CD4-positive, CD25-positive, alpha-beta regulatory T cell (primary cell): ENCODE measurements around the gene MAPK9. TPM values are rescaled to one million over a fixed set of nuclear protein-coding genes. Genes with fewer than 3 reads are reported as not detected.

Source experiments
- ATAC-seq, 2 donors: fragments of 150-1000 bp; cut with Tn5 transposase; one replicate each; pipeline ENCODE4 v1.10.0; 2021; ENCODE audit warnings: low read depth in 2 of 2, moderate number of reproducible peaks in 2 of 2, moderate library complexity in 1 of 2
- DNase-seq, 3 donors: peaks; one replicate each; pipeline versions ENCODE4 v3.0.0 to v3.0.0-alpha.2; 2012 to 2022; ENCODE audit warnings: mixed read lengths in 1 of 3
- H3K27ac ChIP-seq: one replicate; pipeline ENCODE4 v1.7.0; 2013; ENCODE audit warnings: mild to moderate bottlenecking, low read length; ENCODE audit not compliant: insufficient read depth, poor library complexity, severe bottlenecking
- H3K27me3 ChIP-seq: one replicate; pipeline ENCODE4 v1.7.0; 2013; ENCODE audit warnings: low read length; ENCODE audit not compliant: control insufficient read depth, insufficient read depth
- H3K36me3 ChIP-seq: one replicate; pipeline ENCODE4 v1.7.0; 2013; ENCODE audit warnings: mild to moderate bottlenecking, low read length, moderate library complexity; ENCODE audit not compliant: control insufficient read depth, insufficient read depth
- H3K4me1 ChIP-seq: 2 replicates; pipeline ENCODE4 v1.7.0; 2013; ENCODE audit warnings: mild to moderate bottlenecking, low read length; ENCODE audit not compliant: insufficient read depth, control insufficient read depth, poor library complexity, severe bottlenecking
- H3K4me3 ChIP-seq: one replicate; pipeline ENCODE4 v1.7.0; 2013; ENCODE audit warnings: low read depth, mild to moderate bottlenecking, low read length, moderate library complexity
- H3K9me3 ChIP-seq, 2 experiments: 1 replicate in 1 of 2; 2 replicates in 1 of 2; pipeline ENCODE4 v1.7.0; 2013; ENCODE audit warnings: low read length in 2 of 2, mild to moderate bottlenecking in 1 of 2, moderate library complexity in 1 of 2; ENCODE audit not compliant: control insufficient read depth in 2 of 2
- H3K27ac Mint-ChIP-seq, 3 donors: one replicate each; pipeline ENCODE4 v1.8.0; 2020 to 2022; ENCODE audit warnings: mild to moderate bottlenecking in 3 of 3, mixed read lengths in 3 of 3, moderate library complexity in 2 of 3
- H3K27me3 Mint-ChIP-seq: one replicate; pipeline ENCODE4 v1.8.0; 2022; ENCODE audit warnings: mild to moderate bottlenecking, mixed read lengths
- H3K36me3 Mint-ChIP-seq: one replicate; pipeline ENCODE4 v1.8.0; 2020; ENCODE audit warnings: mixed read lengths
- H3K4me1 Mint-ChIP-seq, 4 donors: one replicate each; pipeline ENCODE4 v1.8.0; 2020 to 2022; ENCODE audit warnings: mixed read lengths in 4 of 4, mild to moderate bottlenecking in 1 of 4
- H3K4me3 Mint-ChIP-seq, 4 donors: one replicate each; pipeline ENCODE4 v1.8.0; 2020 to 2022; ENCODE audit warnings: mild to moderate bottlenecking in 4 of 4, mixed read lengths in 4 of 4, moderate library complexity in 3 of 4
- H3K9me3 Mint-ChIP-seq, 7 donors: one replicate each; pipeline ENCODE4 v1.8.0; 2020 to 2022; ENCODE audit warnings: mixed read lengths in 7 of 7, mild to moderate bottlenecking in 3 of 7, moderate library complexity in 2 of 7
- polyA plus RNA-seq, 4 donors: library from polyadenylated mRNA; unstranded; fragments of 300-500 nt; fragmentation: Illumina TruSeq; gene quantifications; one replicate each; pipeline ENCODE4 v1.2.3, GENCODE V29; 2021
- total RNA-seq: library from RNA; stranded (reverse); gene quantifications from one replicate; pipeline ENCODE4 v1.2.3, GENCODE V29; 2022

The MAPK9 gene
- total and polyA plus RNA-seq, 5 donors from 2014 or later, result 18.5 to 35.4 (median 23.1) TPM

DNA sequence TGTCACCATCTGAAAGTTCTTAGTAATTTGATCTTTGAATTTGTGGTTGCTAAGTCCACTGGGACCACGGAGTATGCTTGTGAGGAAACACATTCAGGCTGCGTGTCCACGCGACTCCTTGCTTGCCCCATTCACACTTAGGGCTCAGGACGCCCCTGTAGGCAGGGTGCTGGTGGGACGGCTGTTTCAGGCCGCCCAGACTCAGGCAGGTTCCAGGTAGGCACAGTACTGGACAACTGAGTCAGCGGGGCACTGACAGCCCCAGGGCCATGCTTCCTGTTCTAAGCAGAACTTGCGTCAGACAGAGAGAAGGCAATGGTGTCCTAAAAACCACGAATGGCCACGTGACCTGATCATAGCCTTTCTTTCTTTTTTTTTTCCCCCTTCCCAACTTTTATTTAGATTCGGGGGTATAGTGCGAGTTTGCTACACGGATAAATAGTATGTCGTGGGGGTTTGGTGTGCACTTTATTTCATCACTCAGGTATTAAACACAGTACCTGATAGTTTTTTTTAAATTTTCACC lies 75.2 kb downstream of the MAPK9 start:
- peaks cover 18 to 54% of the 10 kb centered on the region in 2 experiments for H3K9me3 ChIP-seq
- no peaks in the 10 kb centered on the region for H3K4me1 Mint-ChIP-seq
- peaks cover 4% of the 10 kb centered on the region for H3K27me3 Mint-ChIP-seq
- no peaks in the 10 kb centered on the region for H3K27me3 ChIP-seq
- no peak overlapping the region for H3K4me3 Mint-ChIP-seq
- H3K36me3 ChIP-seq, result no peaks in the 10 kb centered on the region
- no peaks in the 10 kb centered on the region for H3K4me1 ChIP-seq
- H3K27ac Mint-ChIP-seq, result no peak overlapping the region
- H3K9me3 Mint-ChIP-seq, result peaks cover 0 to 47% (median 13%) of the 10 kb centered on the region in 7 donors
- no peak overlapping the region for H3K27ac ChIP-seq
- H3K36me3 Mint-ChIP-seq, result no peaks in the 10 kb centered on the region
- no peak for DNase-seq
- H3K4me3 ChIP-seq, result no peak overlapping the region
- ATAC-seq, result no peak

- H3K9me3 Mint-ChIP-seq, result peaks cover 0 to 45% (median 13%) of the 10 kb centered on the region in 7 donors
Observed at GRCh38 chr5:180215783-180216630, 75.9 kb downstream of the MAPK9 start.

DNA sequence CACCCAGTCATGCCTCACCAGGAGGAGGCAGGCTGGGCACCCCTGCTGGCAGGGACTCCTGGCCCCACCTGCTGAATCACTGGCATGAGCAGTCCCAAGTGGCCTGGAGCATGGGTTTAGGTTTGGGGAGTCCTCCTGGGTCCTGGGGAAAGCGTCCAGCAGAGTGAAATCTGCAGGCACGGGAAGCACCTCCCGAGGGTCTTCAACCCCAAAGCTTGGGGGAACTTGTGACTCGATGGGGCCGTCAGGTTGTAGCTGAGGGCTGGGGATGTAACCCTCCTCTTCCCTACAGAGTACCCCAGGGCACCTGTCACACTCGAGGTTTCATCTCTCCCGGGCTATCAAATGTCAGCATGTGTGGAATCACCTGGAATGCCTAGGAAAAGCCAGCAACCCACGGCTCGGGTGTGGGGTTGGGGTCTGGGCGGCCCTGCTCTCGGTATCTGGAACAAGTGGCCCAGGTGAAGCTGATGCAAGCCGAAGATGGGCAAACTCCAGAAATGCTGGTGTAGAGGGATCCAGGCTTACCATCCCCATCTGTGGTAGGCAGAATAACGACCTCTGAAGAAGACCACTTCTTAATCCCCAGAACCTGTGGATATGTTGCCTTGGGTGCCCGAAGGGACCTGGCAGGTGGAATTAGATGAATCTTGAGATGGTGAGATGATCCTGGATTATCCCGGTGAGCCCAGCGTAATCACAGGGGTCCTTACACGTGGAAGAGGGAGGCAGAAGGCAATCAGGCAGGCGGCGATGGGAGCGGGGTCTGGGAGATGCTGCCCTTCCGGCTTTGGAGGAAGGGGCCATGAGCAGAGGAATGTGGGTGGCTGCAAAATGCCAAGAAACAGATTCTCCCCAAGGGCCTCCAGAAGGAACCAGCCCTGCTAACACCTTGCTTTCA lies 76.8 kb downstream of the MAPK9 start:
- H3K4me3 ChIP-seq, result no peak overlapping the region
- Mint-ChIP-seq H3K27me3 (peaks cover 6% of the 10 kb centered on the region), H3K36me3 (no peaks in the 10 kb centered on the region), H3K4me1 (no peaks in the 10 kb centered on the region), H3K27ac (no peak overlapping the region), H3K4me3 (no peak overlapping the region), H3K9me3 (peaks cover 0 to 39% (median 8%) of the 10 kb centered on the region in 7 donors)
- H3K27me3 ChIP-seq, result no peaks in the 10 kb centered on the region
- peaks cover 14 to 38% of the 10 kb centered on the region in 2 experiments for H3K9me3 ChIP-seq
- no peak overlapping the region for H3K27ac ChIP-seq
- no peaks in the 10 kb centered on the region for H3K4me1 ChIP-seq
- no peak for ATAC-seq
- H3K36me3 ChIP-seq, result no peaks in the 10 kb centered on the region
- no peak for DNase-seq

More at GRCh38 chr5:180215783-180216630, 75.9 kb downstream of the MAPK9 start:
- H3K36me3 ChIP-seq, result no peaks in the 10 kb centered on the region
- H3K36me3 Mint-ChIP-seq, result no peaks in the 10 kb centered on the region
- no peak for ATAC-seq
- peaks cover 4% of the 10 kb centered on the region for H3K27me3 Mint-ChIP-seq
- no peak overlapping the region for H3K27ac Mint-ChIP-seq
- H3K4me3 Mint-ChIP-seq, result no peak overlapping the region
- no peaks in the 10 kb centered on the region for H3K27me3 ChIP-seq
- H3K4me1 Mint-ChIP-seq, result no peaks in the 10 kb centered on the region
- no peak overlapping the region for H3K27ac ChIP-seq
- H3K9me3 ChIP-seq, result peaks cover 18 to 47% of the 10 kb centered on the region in 2 experiments
- no peaks in the 10 kb centered on the region for H3K4me1 ChIP-seq
- no peak for DNase-seq
- H3K4me3 ChIP-seq, result no peak overlapping the region

- Mint-ChIP-seq H3K36me3 (no peaks in the 10 kb centered on the region), H3K27me3 (peaks cover 14% of the 10 kb centered on the region), H3K9me3 (peaks cover 0 to 26% (median 5%) of the 10 kb centered on the region in 7 donors), H3K4me3 (no peak overlapping the region), H3K27ac (peak overlapping the region in 1 of 3 donors; percentile 15), H3K4me1 (peaks cover 0 to 3% (median 0%) of the 10 kb centered on the region in 4 donors)
- Histone ChIP-seq H3K4me1 (no peaks in the 10 kb centered on the region), H3K27me3 (no peaks in the 10 kb centered on the region), H3K27ac (no peak overlapping the region), H3K36me3 (no peaks in the 10 kb centered on the region), H3K4me3 (no peak overlapping the region), H3K9me3 (peaks cover 1 to 24% of the 10 kb centered on the region in 2 experiments)
- no peak for DNase-seq
- no peak for ATAC-seq
Observed at GRCh38 chr5:180213657-180214207, 78.2 kb downstream of the MAPK9 start.

DNA sequence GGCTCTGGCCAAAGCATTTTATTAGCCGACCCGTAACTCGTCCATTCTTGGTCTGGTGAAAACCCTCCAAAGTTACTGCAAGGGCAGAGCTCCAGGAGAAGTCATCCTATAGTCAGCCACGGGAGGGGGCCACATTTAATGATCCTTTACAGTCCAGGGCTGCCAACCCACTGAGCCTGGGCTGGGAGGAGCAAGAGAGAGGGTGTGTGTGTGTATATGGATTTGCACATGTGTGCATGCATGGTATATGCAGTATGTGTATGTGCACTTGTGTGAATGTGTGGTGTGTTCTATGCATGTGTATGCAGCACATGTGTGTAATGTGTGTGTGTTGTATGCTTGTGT lies 78.7 kb downstream of the MAPK9 start:
- Mint-ChIP-seq H3K27me3 (peaks cover 18% of the 10 kb centered on the region), H3K4me3 (no peak overlapping the region), H3K27ac (no peak overlapping the region), H3K36me3 (no peaks in the 10 kb centered on the region), H3K4me1 (peaks cover 0 to 6% (median 1%) of the 10 kb centered on the region in 4 donors), H3K9me3 (peaks cover 0 to 21% (median 3%) of the 10 kb centered on the region in 7 donors)
- Histone ChIP-seq H3K36me3 (no peaks in the 10 kb centered on the region), H3K4me3 (no peak overlapping the region), H3K27ac (no peak overlapping the region), H3K27me3 (no peaks in the 10 kb centered on the region), H3K4me1 (no peaks in the 10 kb centered on the region), H3K9me3 (peaks cover 0 to 20% of the 10 kb centered on the region in 2 experiments)
- ATAC-seq, result no peak
- DNase-seq, result no peak

GRCh38 chr5:180212363-180213255 lies 79.3 kb downstream of the MAPK9 start:
- Mint-ChIP-seq H3K27me3 (peaks cover 24% of the 10 kb centered on the region), H3K4me1 (peaks cover 0 to 9% (median 3%) of the 10 kb centered on the region in 4 donors), H3K4me3 (no peak overlapping the region), H3K9me3 (peaks cover 0 to 16% (median 3%) of the 10 kb centered on the region in 7 donors), H3K36me3 (no peaks in the 10 kb centered on the region), H3K27ac (no peak overlapping the region)
- H3K9me3 ChIP-seq, result peaks cover 0 to 20% of the 10 kb centered on the region in 2 experiments
- H3K27me3 ChIP-seq, result no peaks in the 10 kb centered on the region
- DNase-seq, result no peak
- H3K4me3 ChIP-seq, result no peak overlapping the region
- H3K36me3 ChIP-seq, result no peaks in the 10 kb centered on the region
- no peak for ATAC-seq
- H3K27ac ChIP-seq, result no peak overlapping the region
- no peaks in the 10 kb centered on the region for H3K4me1 ChIP-seq

DNA sequence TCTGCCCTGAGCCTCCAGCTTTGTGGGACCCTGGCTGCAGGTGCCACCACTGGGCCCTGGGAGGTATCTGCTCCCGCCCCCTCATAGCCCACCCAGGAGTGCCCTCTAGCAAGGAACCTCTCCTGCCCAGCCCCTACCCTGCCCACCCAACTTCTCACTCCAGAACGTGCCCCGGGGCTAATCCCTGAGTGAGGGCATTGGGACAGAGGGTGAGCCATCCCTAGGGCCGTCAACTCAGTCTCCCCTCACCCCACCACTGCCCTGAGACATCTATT lies 80.2 kb downstream of the MAPK9 start:
- Histone ChIP-seq H3K9me3 (peaks cover 0 to 17% of the 10 kb centered on the region in 2 experiments), H3K36me3 (no peaks in the 10 kb centered on the region), H3K4me3 (no peak overlapping the region), H3K27ac (no peak overlapping the region), H3K4me1 (no peaks in the 10 kb centered on the region), H3K27me3 (no peaks in the 10 kb centered on the region)
- H3K4me1 Mint-ChIP-seq, result peaks cover 0 to 9% (median 3%) of the 10 kb centered on the region in 4 donors
- ATAC-seq, result no peak
- H3K27ac Mint-ChIP-seq, result no peak overlapping the region
- DNase-seq, result no peak
- peaks cover 0 to 11% (median 3%) of the 10 kb centered on the region in 7 donors for H3K9me3 Mint-ChIP-seq
- peaks cover 31% of the 10 kb centered on the region for H3K27me3 Mint-ChIP-seq
- H3K4me3 Mint-ChIP-seq, result no peak overlapping the region
- no peaks in the 10 kb centered on the region for H3K36me3 Mint-ChIP-seq
